Aorta (tissue), 5 donors: Measurements from ENCODE around the gene RABGAP1L. TPM values are rescaled to one million over a fixed set of nuclear protein-coding genes. Genes with fewer than 3 reads are reported as not detected.

Experiments used
- ATAC-seq: fragments of 200-7000 bp; cut with Tn5 transposase; one replicate; pipeline ENCODE4 v1.9.1; 2022; ENCODE audit warnings: moderate library complexity; ENCODE audit not compliant: low FRiP score
- DNase-seq, 2 donors: peaks; one replicate each; pipeline ENCODE4 v3.0.0-alpha.2; 2020
- H3K27ac ChIP-seq, 2 donors: one replicate each; pipeline ENCODE4 v1.5.1; 2013; ENCODE audit warnings: low read length in 2 of 2, mild to moderate bottlenecking in 2 of 2, moderate library complexity in 2 of 2, control low read depth in 1 of 2, inconsistent platforms in 1 of 2, low read depth in 1 of 2
- H3K27me3 ChIP-seq, 2 donors: one replicate each; pipeline ENCODE4 v1.6.1; 2013; ENCODE audit warnings: control low read depth in 1 of 2, low read length in 1 of 2, mild to moderate bottlenecking in 1 of 2, moderate library complexity in 1 of 2; ENCODE audit not compliant: insufficient read depth in 2 of 2, control insufficient read depth in 1 of 2
- H3K36me3 ChIP-seq, 2 donors: one replicate each; pipeline ENCODE4 v1.6.1; 2013; ENCODE audit warnings: control low read depth in 1 of 2, low read length in 1 of 2, mild to moderate bottlenecking in 1 of 2; ENCODE audit not compliant: insufficient read depth in 2 of 2, control insufficient read depth in 1 of 2
- H3K4me1 ChIP-seq, 2 donors: one replicate each; pipeline ENCODE4 v1.6.1; 2013; ENCODE audit warnings: low read length in 2 of 2, control low read depth in 1 of 2, mild to moderate bottlenecking in 1 of 2, moderate library complexity in 1 of 2; ENCODE audit not compliant: insufficient read depth in 2 of 2, control insufficient read depth in 1 of 2
- H3K4me3 ChIP-seq, 2 donors: one replicate each; pipeline ENCODE4 v1.5.1; 2013; ENCODE audit warnings: low read length in 2 of 2, control low read depth in 1 of 2, mild to moderate bottlenecking in 1 of 2
- H3K9me3 ChIP-seq: one replicate; pipeline ENCODE4 v1.6.1; 2013; ENCODE audit warnings: mild to moderate bottlenecking, low read length; ENCODE audit not compliant: control insufficient read depth
- WGBS, 2 donors: extraction: QIAGEN DNeasy Blood & Tissue Kit; methylation state at CpG; one replicate each; pipeline ENCODE4 v1.1.7; 2013; 5-methylcytosine and 5-hydroxymethylcytosine counted together
- intact Hi-C, 2 donors: fragments of 100-400 bp; cut with DNase I; formaldehyde crosslinking; loops; one replicate each; pipeline versions ENCODE4 v1.14.2 to v1.15.0; 2022
- polyA plus RNA-seq, 2 donors: library from polyadenylated mRNA; stranded (reverse); fragments of 200-250 nt; gene quantifications; one replicate each; pipeline ENCODE4 v1.2.3, GENCODE V29; 2013
- total RNA-seq, 2 donors: library from RNA; stranded (reverse); fragmentation: NEBNext Ultra II Directional; extraction: Animal tissue kit (Norgen Biotek cat#: 25700); gene quantifications; one replicate each; pipeline ENCODE4 v1.2.1, GENCODE V29; 2021
- donor health status: healthy with polysubstance abuse.
- donor health status: Bipolar disorder and iron deficiency.
- donor health status: DM: no; HTN: no; CAD: no.
- donor health status: DM: no; HTN: no; CAD: no.
- donor health status: DM: yes; HTN: yes; CAD: no.

Gene RABGAP1L
- total and polyA plus RNA-seq, 4 donors: 14.8 to 56.4 (median 38.4) TPM

DNA sequence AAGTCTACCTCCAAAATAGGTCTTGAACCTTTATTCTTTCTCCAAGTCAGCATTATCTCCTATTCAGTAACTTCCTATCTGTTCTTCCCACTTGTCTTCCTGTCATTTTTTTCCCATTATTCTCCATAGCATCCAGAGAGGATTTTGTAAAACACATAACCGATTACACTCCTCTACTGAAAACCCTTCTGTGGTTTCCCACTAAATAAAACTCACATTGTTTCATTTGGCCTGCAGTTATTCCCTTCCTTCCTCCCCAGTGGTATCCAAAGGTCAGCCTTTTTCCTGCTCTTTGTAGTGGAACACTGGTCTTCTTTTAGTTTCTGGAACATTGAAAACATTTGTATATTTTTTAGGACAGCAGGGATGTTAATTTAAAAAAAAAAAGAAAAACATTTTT is 554.5 kb downstream of the RABGAP1L start:
- no peaks in the 10 kb centered on the region for H3K36me3 ChIP-seq
- H3K4me3 ChIP-seq: no peak overlapping the region
- no peaks in the 10 kb centered on the region for H3K9me3 ChIP-seq
- no peak for DNase-seq
- H3K27me3 ChIP-seq: no peaks in the 10 kb centered on the region
- WGBS, 2 donors: 19 to 25% methylated on average over 1 of the region's 1 CpG
- ATAC-seq: no peak
- H3K27ac ChIP-seq: no peak overlapping the region
- intact Hi-C loops: no loop called here
- H3K4me1 ChIP-seq: no peaks in the 10 kb centered on the region

DNA sequence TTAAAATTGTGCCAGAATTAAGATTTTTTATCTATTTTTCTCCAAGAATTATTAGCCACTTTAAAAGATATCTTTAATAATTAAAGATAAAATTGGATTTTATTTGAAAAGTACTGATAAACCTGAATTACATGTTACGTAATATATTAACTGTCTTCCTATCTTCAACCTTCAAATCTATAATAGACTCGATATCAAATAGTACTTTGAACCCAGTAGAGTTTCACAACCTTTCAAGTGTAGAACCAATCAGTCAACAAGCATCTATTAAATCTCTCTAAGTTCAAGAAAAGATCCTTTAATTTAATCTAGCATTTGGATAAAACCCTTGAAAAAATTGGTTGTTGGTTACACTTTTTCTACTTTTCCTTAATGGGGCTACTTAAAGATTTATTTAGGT is 559.9 kb downstream of the RABGAP1L start:
- Histone ChIP-seq H3K27ac (no peak overlapping the region), H3K36me3 (no peaks in the 10 kb centered on the region), H3K4me3 (no peak overlapping the region), H3K9me3 (no peaks in the 10 kb centered on the region), H3K27me3 (no peaks in the 10 kb centered on the region), H3K4me1 (no peaks in the 10 kb centered on the region)
- DNase-seq (no peak), ATAC-seq (no peak)
- WGBS, 2 donors: 97 to 100% methylated on average over 2 of the region's 2 CpGs
- intact Hi-C loops: no loop called here

DNA sequence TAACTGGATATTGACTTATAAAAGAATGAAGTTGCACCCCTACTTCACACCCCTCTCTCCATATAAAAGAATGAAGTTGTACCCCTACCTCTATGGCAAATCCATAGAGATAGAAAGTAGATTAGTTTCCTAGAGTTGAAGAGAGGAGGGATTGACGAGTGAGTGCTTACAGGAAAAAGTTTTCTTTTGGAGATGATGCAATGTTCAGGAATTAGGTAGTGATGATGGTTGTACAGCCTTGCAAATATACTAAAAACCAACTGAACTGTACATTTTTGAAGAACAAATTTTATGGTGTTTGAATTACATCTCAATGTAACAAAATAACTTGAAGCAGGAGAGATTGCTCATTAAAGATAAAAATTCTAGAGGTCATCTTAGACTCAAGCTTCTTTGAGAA is 561.3 kb downstream of the RABGAP1L start:
- Histone ChIP-seq H3K27me3 (no peaks in the 10 kb centered on the region), H3K36me3 (no peaks in the 10 kb centered on the region), H3K27ac (no peak overlapping the region), H3K4me1 (no peaks in the 10 kb centered on the region), H3K4me3 (no peak overlapping the region), H3K9me3 (no peaks in the 10 kb centered on the region)
- 66 to 72% methylated on average over 1 of the region's 1 CpG for WGBS, 2 donors
- ATAC-seq: no peak
- DNase-seq: no peak
- intact Hi-C loops: no loop called here

DNA sequence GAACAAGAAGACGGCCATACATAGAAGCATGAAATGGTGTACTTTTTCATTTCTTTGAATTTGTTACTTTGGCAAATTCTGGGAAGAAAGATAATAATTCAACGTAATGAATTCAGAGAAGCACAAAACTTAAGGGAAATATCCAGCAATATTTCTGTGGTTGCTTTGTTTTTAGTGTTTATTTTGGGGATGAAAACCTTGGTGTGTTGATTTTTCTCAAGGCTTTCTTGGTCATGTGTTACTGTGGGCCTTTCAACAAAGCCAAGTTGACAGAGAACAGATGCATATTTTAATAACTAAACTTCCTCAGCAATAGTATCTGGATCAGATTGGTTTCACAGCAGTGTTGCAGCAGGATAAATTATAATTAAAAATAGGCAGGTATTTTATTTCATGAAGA is 561.9 kb downstream of the RABGAP1L start:
- H3K4me3 ChIP-seq: no peak overlapping the region
- H3K27ac ChIP-seq: no peak overlapping the region
- no peaks in the 10 kb centered on the region for H3K36me3 ChIP-seq
- H3K27me3 ChIP-seq: no peaks in the 10 kb centered on the region
- DNase-seq: no peak
- 16 to 21% methylated on average over 2 of the region's 2 CpGs for WGBS, 2 donors
- H3K4me1 ChIP-seq: no peaks in the 10 kb centered on the region
- ATAC-seq: no peak
- no peaks in the 10 kb centered on the region for H3K9me3 ChIP-seq
- intact Hi-C loops: no loop called here

DNA sequence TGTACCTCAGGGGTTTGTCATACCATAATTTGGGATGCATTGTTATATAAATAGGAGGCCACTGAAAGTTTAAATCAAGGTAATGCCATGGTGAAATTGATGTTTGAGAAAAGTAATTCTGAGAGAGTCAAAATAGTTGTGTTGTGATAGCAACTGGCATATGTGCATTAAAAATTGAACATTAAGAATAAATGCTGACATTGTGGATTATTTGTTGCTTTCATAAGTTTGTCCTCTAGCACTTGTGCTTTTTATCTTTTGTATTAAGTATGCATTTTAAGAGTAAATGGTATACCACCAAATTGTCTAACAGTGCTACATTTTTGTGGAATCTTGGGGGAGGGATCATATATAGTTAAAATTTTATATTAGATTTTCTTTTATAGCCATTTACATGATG is 564.5 kb downstream of the RABGAP1L start:
- no peak overlapping the region for H3K4me3 ChIP-seq
- intact Hi-C loops: no loop called here

DNA sequence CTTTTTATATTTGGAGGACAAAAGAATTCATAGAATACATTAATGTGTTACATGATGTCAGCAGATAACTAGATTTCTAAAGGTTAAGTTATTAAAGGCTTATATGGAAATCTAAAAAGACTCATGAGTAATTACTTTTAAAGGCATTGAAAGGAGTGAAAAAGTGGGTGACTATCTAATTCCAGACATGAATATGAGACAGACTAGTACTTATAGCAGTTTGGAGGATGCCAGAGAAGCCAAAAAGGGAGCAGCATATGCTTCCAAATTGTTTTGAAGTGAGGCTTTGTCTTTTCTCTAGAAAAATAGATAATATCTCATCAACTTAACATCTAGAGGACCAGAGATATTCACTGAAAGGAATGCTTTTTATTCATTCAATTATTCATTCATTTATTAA is 564.9 kb downstream of the RABGAP1L start:
- Histone ChIP-seq H3K27ac (no peak overlapping the region), H3K4me1 (no peaks in the 10 kb centered on the region)

More for the DNA sequence above, 564.5 kb downstream of the RABGAP1L start:
- no peak overlapping the region for H3K27ac ChIP-seq
- no peaks in the 10 kb centered on the region for H3K27me3 ChIP-seq
- no peak for DNase-seq
- no peaks in the 10 kb centered on the region for H3K4me1 ChIP-seq
- no peaks in the 10 kb centered on the region for H3K9me3 ChIP-seq
- ATAC-seq: no peak
- H3K36me3 ChIP-seq: no peaks in the 10 kb centered on the region

DNA sequence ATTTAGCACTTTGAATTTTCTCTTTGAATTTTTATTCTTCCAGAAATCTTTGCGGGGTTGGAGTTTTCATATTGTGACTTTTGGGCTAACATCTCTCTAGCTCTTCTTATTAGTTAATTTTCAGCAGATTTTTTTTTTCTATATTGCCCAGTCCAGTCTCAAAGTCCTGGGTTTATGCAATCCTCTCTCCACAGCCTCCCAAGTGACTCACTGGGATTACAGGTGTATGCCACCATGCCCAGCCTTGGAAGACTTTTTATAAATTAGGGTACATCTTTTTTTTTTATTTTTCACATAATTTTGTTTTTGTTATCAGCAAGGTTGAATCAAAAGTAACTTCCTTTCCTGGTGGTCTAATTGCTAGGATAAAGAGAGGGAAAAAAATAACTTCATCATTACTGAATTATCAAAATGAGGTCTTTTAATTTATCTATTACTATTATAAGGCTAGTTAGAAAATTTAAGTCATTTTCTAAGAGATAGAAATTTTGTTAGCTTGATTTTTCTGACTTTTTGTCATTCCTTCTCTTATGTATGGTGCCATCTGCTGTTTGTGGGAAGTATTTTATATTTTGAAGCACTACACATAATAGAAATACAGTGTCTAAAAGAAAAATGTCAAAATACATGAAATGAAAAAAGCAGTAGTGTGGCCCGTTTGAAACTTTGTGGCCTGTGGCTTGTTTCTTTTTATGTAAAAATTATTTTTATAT is 567.0 kb downstream of the RABGAP1L start:
- no peak overlapping the region for H3K4me3 ChIP-seq
- ATAC-seq: no peak
- no peak for DNase-seq
- H3K27ac ChIP-seq: no peak overlapping the region
- intact Hi-C loops: loop anchor here in 1 of 2 donors (5.0 kb wide), 1 partner anchor 464 kb away; no protein-coding TSS in a partner anchor
- H3K9me3 ChIP-seq: no peaks in the 10 kb centered on the region
- no peaks in the 10 kb centered on the region for H3K4me1 ChIP-seq
- H3K36me3 ChIP-seq: no peaks in the 10 kb centered on the region
- WGBS, 2 donors: 48% methylated on average over 2 of the region's 2 CpGs
- H3K27me3 ChIP-seq: no peaks in the 10 kb centered on the region

More for the DNA sequence above, 564.9 kb downstream of the RABGAP1L start:
- intact Hi-C loops: no loop called here
- Histone ChIP-seq H3K4me3 (no peak overlapping the region), H3K9me3 (no peaks in the 10 kb centered on the region), H3K27me3 (no peaks in the 10 kb centered on the region), H3K36me3 (no peaks in the 10 kb centered on the region)
- DNase-seq: no peak
- ATAC-seq: no peak

DNA sequence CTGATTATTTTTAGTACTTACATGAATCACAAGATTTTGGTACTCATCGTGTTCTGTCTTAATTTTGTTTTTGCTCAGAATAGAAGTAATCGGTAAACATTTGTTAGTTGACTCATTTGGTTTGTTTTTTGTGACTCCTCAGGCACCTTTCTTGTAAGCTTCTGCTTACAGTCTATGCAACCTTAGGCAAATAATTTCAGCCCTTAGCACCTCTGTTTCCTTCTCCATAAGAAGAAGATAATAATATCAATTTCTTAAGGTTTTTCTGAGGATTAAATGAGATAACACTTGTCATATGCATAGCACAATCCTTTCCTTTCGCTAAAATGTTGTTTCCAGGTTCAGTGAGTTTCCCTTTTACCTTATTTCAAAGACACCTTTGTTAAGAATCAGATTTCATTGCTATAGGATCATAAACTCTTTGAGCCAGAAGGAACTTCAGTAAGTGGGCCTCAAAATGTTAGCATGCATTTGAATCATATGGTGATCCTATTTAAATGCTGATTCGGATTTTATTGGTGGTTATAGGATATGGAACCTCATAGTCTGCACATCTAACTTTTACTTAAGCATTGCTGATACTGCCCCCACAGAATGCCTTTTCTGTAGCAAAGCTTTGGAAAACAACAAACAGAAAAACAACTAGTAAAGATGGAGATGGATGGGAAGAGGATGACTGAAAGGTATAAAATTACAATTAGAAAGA is 567.7 kb downstream of the RABGAP1L start:
- H3K4me3 ChIP-seq: no peak overlapping the region
- no peaks in the 10 kb centered on the region for H3K27me3 ChIP-seq
- 71 to 74% methylated on average over 4 of the region's 4 CpGs for WGBS, 2 donors
- intact Hi-C loops: loop anchor here in 1 of 2 donors (5.0 kb wide), 1 partner anchor 465 kb away; no protein-coding TSS in a partner anchor
- ATAC-seq (no peak), DNase-seq (no peak)
- H3K4me1 ChIP-seq: no peaks in the 10 kb centered on the region
- no peak overlapping the region for H3K27ac ChIP-seq
- H3K9me3 ChIP-seq: no peaks in the 10 kb centered on the region
- no peaks in the 10 kb centered on the region for H3K36me3 ChIP-seq

DNA sequence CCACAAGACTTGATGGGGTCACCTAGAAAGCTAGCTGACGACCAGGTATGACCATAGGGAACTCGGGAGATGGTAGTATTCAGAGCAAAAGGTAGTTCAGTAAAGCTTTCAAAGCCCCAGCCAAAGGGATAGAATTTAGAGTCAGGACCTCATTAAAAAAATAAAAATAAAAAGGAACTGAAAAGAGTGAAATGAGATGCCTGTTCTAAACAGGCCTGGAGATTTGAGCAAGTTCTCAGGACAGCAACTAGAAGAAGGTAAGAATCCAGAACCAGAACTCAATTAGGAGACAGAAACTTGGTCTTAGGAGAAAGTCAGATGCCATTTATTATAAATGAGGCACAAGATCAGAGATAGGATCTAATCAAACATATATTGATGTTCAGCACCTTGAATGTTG is 575.0 kb downstream of the RABGAP1L start:
- intact Hi-C loops: no loop called here
- Histone ChIP-seq H3K4me1 (no peaks in the 10 kb centered on the region), H3K9me3 (no peaks in the 10 kb centered on the region), H3K4me3 (no peak overlapping the region), H3K27ac (no peak overlapping the region), H3K36me3 (no peaks in the 10 kb centered on the region), H3K27me3 (no peaks in the 10 kb centered on the region)
- ATAC-seq: no peak
- WGBS, 2 donors: 96 to 100% methylated on average over 2 of the region's 2 CpGs
- no peak for DNase-seq
